Measurements from ENCODE around the gene FSHB.

DNA sequence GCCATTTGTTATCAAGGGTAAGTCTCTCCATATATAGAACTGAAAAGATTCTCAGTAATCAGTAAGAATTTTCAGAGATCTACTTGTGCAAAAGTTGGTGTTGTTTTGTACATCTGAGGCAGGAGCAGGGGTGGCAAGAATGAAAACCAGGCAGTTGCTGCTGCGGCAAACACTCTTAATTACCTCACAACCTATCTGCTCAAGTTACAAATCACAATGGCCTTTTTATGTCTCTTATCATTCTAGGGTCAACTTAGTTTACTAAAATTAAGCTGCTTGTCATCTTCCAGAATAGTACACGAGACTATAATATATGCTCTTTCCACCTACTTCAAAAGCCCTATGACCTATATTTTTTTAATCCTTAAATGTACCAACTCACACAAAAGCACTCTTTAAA, 14.3 kb upstream of the FSHB start:
- TF ChIP-seq EP300 (IDR thresholded peaks at IDR 0.05; ENCODE audit: low read depth) (no peak), POLR2AphosphoS5 (IDR thresholded peaks at IDR 0.05) (no peak), POLR2A (IDR thresholded peaks at IDR 0.05) (no peak)
- TF ChIP-seq, protein P1, sequence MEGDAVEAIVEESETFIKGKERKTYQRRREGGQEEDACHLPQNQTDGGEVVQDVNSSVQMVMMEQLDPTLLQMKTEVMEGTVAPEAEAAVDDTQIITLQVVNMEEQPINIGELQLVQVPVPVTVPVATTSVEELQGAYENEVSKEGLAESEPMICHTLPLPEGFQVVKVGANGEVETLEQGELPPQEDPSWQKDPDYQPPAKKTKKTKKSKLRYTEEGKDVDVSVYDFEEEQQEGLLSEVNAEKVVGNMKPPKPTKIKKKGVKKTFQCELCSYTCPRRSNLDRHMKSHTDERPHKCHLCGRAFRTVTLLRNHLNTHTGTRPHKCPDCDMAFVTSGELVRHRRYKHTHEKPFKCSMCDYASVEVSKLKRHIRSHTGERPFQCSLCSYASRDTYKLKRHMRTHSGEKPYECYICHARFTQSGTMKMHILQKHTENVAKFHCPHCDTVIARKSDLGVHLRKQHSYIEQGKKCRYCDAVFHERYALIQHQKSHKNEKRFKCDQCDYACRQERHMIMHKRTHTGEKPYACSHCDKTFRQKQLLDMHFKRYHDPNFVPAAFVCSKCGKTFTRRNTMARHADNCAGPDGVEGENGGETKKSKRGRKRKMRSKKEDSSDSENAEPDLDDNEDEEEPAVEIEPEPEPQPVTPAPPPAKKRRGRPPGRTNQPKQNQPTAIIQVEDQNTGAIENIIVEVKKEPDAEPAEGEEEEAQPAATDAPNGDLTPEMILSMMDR (IDR thresholded peaks at IDR 0.05) = no peak
